Measurements from ENCODE around the gene CLMN.

DNA sequence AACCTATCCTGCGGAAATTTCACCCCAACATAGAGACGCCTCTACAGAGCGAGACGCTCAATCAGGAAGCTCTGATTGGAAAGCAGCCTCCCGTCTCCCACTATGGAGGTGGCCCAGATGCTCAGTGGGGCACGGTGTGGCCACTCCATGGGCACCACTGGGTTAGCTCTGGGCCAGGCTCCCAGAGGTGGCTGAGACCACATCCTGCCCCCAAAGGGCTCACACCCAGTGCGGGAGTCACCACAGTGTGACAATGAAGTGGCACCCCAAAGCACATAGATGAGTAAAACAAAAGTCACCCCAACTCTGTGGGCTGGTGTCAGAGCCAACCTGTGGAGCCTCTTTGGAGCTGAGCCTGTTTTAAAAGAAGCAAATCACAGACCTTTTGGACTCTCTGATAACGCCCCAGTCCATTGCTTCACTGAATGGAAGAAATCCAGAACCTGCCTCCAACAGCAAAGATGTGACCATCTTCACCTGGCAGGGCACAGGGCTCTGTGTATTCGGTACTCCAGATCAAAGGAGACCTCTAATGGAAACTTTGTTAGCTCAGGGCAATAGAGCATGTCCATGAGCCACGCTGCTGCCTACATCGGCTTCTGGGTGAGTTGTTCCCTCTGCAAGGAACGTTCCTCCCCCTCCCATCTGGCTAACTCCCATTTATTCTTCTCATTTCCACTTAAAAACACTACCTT, 19.6 kb downstream of the CLMN start:
- TF ChIP-seq POLR2A (IDR thresholded peaks at IDR 0.05) (no peak), CTCF (IDR thresholded peaks at IDR 0.05) (no peak)
